ENCODE data around the gene PNRC2.

Gene PNRC2, protein sequence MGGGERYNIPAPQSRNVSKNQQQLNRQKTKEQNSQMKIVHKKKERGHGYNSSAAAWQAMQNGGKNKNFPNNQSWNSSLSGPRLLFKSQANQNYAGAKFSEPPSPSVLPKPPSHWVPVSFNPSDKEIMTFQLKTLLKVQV

DNA sequence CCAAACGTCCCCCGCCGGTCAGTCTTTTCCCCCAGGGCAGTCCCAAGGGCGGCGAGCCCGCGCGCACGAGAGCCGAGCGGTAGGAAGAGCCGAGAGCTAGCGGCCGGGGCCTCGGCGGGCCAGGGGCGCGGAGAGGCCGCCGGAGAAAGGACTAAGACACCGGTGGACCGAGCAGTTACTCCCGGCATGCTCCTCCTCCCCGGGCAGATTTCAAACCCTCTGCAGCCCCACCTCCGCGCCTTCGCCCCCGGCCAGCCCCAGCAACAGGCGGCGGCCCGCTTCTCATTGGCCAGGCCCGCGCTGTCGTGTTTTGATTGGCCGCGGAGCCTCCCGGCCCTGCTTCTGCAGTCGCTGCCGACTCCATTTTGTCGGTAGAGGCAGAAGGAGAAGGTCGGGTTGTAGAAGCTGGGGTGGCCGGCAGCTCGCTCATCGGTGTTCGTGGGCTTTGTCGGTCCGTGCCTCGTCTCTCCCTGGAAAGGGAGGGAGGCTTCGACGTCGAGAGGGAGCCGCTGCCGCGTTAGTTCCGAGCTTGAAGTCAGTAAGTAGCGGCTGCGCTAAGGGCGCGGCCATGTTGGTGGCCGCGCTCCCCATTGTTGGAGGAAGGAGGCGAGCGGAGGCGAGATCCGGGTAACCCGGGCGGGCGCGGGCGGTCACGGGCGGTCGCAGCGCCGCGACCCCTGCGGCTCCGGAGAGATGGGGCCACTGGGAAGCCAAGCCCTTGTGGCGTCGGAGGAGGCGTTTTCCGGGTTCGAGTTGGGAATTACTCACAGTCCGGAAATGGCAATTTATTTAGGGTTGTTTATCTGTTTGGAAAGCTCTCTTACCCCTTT, at the start of gene PNRC2:
Gene PNRC2 (plus strand): TSS at position 368 of the 830 bp plus-strand sequence. CDS start 1,630 bp downstream, outside the sequence.
- peak; percentile 97 for DNase-seq (ENCODE audit: low spot score)

DNA sequence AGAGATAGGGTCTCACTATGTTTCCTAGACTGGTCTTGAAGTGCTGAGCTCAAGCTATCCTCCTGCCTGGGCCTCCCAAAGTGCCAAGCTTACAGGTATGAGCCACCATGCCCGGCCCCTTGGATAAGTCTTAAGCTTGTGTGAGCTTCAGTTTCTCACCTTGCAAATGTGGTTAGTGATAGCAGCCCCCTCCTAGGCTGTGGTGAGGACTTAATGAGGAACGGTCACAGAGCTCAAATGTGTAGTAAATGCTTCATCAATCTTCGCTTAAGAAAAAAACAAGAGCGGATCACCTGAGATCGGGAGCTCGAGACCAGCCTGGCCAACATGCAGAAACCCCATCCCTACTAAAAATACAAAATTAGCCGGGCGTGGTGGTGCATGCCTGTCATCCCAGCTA, 49.5 kb upstream of the PNRC2 start:
- no peak for DNase-seq (ENCODE audit: low spot score)

DNA sequence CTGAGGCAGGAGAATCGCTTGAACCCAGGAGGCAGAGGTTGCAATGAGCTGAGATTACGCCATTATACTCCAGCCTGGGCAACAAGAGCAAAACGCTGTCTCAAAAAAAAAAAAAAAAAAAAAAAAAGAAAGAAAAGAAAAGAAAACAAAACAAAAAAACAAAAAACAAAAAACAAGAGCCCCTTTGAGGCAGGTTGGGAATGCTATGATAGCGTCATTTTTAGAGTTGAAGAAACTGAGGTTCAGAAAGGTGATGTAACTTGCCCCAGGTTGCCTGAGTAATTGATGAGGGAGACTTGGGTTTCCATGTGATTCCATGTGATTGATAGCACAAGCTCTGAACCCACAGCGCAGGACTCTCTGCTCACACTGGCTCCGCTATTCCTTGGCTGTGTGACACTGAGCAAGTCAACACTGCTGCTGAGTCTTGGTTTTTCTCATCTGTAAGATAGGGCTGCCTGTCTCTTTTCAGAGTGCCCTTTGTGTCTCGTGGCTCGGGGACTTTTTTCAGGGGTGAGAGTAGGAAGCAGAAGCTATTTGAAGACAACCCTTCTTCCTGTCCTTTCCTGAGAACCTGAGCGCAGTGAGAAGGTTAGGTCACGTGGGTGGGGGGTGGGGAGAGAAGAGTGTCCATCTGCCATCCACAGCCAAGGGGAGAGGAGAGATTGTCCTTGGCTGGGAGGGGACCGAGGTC, 48.9 kb upstream of the PNRC2 start:
- no peak for DNase-seq (ENCODE audit: low spot score)

DNA sequence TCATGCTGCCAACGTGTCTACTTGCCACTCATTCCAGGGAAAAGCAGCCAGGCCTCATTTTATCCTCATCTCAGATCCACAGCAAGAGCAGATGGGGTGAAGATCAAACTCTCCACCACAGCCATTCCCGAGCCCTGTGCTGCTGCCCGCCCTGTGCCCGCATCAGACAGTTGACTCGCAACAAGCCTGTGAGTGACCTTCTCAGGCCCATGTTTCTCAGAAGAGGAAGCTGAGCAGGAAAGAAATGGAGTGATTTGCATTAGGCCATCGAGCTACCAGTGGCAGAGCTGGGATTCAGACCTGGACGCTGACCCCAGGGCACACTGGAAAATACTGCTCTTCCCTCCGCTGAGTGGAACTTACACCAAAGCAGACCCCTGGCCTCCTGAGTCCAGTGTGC, 47.7 kb upstream of the PNRC2 start:
- no peak for DNase-seq (ENCODE audit: low spot score)

DNA sequence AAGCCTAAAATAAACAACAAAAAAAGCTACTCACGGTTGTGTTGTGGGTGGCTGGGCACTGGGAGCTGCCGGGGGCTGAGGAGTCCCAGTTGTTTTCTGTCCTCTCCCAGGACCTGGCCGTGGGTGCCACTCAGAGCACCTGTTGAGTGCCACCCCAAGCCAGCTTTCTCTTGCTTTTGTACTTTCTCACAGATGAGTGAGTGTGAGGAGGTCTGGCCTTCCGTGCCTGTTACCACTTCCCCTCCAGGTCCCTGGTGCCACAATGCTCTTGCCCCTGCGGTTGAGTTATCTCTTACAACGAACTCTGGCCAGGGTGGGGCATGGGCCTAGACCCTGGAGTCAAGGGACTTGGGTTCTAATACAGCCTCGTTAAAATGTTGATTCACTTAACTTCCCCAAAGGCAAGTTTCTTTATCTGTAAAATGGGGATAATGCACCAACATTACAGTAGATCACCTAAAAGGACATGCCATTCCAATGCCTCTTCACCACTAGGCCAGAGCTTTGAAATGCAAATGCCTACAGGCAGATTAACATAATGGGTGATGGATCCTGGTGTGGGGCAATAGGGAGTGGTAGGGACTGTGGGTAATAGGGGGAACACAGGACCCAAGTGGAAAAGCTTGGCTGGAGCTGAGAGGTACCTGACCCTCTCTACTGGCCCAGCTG, 46.3 kb upstream of the PNRC2 start, which contains the start of gene CNR2:
Gene CNR2 (minus strand): TSS at position 151 of the 669 bp plus-strand sequence. CDS start 37,745 bp downstream, outside the sequence.
- DNase-seq (ENCODE audit: low spot score) = no peak

DNA sequence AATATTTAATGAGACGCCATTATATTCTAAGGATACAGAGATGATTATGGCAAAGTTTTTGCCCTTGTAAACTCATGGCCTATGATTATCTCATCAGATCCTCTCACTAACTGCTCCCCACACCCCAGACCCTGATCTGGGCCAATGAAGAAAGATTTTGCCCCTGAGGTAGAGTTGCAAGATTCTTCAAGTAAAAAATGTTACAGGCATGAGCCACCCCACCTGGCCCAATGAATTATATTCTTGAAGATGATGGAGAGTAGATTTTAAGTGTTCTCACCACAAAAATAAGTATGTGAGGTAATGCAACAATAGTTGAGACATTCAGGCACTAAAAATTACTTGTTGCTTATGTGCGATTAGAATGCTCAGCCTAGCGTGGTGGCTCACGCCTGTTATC, 44.7 kb upstream of the PNRC2 start:
- no peak for DNase-seq (ENCODE audit: low spot score)

DNA sequence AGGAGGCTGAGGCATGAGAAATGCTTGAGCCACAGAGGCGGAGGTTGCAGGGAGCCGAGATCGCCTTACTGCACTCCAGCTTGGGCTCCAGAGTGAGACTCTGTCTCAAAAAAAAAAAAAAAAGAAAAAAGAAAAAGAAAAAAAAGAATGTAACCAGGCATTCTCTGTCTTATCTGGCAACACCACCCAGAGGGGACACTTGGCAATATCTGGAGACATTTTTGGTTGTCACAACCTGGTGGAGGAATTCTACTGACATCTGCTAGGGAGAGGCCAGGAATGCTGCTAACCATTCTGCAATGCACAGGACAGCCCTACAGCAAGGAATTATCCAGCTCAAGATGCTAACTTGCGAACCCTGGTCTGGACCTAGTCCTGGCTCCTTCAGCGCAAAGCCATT, 44.2 kb upstream of the PNRC2 start:
- DNase-seq (ENCODE audit: low spot score) = no peak

DNA sequence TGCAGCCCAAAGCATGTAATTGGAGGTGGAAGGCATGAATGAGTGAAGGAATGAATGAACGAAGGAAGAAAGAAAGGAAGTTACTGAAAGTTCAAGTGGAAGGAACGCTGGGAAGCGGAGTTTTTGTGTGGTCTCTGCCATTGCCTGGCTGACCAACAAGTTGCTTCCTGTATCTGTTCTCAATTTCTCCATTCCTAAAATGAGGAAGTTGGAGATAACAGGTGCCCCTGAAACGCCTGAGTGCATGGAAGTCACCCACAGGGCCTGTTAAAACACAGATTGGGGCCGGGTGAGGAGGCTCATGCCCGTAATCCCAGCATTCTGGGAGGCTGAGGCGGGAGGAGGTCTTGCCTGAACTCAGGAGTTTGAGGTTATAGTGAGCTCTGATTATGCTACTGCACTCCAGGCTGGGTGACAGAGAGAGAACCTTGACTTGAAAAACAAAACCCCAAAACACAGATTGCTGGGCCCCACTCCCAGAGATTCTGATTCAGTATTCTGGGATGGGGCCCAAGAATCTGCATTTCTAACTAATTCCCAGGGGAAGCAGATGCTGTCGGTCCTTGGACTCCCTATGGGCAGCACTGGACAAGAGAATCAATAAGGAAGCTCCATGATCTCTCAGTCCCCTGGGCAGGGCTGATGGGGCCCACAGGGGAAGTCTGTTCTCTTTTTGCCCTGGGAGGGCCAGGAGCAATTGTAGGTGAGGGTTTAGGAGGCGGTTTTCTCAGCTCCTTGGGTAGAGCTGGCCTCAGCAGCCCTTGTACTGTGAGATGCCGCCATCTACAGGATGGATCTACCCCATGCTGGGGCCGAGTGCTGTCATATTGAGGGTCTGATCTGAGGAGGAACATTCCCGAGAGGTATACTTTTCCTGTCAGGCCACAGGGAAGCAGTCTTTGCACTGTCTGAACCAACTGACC, 43.2 kb upstream of the PNRC2 start:
- DNase-seq (ENCODE audit: low spot score) = peak; percentile 86

DNA sequence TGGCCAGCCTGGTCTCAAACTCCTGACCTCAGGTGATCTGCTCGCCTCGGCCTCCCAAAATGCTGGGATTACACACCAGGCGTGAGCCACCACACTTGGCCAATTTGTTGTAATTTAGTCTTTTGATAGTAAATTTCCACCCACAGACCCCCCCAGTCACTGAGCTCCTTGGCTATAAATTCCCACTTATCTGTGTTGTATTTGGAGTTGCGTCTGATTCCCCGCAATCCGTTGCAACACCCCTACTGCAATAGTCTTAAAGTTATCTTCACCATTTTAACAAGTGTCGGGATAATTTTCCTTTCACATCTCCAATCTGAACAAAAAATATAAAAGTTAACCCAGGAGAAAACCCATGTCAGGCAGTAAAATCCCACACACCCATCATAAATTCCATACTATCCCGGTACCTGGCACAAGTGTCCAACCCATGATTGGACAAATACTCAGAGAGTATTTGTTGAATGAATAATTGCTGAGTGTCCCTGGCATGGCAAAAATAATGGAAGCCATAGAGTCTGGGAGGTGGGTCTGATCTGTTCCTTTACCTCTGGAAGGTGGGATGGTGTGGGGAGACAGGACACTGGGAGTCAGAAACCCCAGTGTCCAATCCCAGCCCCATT, 37.2 kb upstream of the PNRC2 start:
- no peak for DNase-seq (ENCODE audit: low spot score)

DNA sequence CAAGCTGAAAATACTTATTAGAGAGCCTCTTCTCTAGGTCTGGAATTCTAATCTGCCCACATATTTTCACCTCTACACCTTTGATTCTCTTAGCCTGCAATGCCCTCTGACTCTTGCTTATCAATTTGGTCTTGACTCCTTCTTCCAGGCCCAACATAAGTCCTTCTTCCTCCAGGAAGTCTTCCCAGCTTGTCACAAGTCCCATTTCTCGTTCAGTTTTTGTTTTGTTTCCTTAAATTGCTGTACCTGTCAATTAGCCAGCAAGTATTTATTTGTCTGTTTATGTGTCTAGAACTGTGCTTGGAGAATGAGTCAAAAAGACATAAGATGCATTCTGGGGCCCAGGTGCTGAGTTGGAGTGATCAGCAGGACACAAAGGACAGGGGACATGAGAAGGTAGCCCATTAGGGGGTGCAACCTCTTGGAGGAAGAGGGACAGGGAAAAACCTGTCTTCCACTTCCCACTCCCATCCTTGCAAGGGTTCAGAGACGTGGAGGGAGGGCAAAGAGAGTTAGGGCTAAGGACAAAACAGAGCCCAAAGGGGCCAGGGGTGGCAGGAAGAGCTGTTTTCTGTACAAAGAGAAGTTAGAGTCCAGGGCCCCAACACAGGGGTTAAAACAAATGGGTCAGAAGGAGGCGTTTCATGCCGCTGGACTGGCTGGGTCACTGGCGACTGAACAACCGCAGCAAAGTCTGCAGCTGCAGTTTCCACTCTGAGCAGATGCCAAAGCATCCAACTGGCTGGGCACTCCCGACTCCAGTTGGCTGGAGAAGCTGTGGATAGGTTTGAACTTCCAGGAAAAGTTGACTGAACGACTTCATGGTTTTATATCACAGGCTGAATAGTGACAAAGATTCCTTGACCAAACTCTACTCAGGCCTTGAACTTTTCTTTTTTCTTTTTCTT, 35.8 kb upstream of the PNRC2 start:
- DNase-seq (ENCODE audit: low spot score) = no peak

DNA sequence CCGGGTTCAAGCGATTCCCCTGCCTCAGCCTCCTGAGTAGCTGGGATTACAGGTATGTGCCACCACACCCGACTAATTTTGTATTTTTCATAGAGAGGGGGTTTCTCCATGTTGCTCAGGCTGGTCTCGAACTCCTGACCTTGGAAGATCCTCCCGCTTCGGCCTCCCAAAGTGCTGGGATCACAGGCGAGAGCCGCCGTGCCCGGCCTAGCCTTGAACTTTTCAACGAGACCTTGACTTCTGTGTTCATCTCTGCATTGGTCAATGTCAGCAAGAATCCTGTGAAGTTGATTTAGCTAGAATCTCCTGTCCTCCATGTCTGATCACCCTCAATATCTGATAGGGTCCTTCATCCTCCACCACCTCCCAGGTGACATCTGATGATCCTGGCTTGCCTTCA, 35.0 kb upstream of the PNRC2 start:
- DNase-seq (ENCODE audit: low spot score) = no peak

DNA sequence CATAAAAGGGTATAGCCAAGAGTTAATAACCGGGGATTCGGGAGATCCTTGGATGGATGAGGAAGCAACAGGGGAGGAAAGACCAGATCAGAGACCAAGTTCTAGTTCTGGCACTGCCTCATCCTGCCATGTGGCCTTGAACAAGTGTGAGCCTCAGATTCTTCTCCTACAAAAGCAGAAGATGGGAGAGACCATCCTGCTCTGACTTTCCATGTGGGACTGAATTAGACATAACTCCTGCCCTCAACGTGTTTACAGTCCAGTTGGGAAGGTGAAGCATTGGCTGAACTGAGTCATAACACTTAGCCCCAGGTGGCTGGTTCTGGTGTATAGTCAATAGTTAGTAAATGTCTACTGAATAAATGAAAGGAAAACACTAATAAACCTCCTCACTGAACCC, 34.3 kb upstream of the PNRC2 start:
- no peak for DNase-seq (ENCODE audit: low spot score)

DNA sequence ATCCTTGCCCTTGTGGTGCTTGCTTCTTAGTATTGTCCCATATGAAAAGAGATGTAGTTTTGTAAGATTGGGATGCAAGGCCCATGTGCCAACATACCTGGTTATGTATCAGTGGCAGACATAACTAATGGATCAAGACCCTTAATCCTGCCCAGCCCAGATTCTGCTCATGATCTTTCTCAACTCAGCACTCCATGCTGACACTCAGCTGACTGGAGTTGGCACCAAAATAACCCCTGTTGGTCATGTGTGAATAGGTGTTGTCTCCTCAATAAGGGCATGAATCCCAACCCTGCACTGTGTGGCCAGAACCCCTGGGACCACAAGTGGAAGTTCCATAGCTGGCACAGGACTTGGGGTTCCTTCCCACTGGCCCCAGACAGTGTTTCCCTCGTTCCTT, 32.5 kb upstream of the PNRC2 start:
- no peak for DNase-seq (ENCODE audit: low spot score)

DNA sequence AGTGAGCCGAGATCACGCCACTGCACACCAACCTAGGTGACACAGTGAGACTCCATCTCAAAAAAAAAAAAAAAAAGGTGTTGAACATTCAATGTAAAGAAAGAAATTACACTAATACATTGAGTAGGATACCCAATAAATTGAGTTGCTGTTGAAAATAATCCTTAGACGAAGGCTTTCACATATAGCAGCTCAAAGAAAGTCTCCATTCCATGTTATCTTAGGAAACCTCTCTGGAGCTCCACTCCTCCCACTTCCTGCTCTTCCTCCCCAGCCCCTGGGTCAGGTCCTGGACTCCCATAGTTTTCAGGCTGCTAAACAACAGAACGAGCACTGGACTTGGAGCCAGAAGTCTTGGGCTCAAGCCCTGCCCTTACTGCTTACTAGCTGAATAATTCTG, 30.8 kb upstream of the PNRC2 start:
- DNase-seq (ENCODE audit: low spot score) = no peak

DNA sequence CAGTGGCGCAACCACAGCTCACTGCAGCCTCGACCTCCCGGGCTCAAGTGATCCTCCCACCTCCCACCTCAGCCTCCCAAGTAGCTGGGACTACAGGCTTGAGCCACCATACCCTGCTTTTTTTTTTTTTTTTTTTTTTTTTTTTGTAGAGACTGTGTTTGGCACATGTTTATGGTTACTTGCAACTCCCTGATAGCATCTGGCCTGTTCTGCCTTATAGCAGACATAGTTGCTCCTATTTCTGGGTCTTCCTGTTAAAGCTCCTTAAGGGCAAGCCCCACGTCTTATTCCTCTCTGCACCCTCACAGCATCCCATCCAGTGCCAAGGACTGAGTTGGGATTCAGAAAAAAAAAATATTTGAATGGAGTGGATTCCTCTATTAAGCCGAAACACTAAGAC, 29.4 kb upstream of the PNRC2 start:
- DNase-seq (ENCODE audit: low spot score) = no peak

DNA sequence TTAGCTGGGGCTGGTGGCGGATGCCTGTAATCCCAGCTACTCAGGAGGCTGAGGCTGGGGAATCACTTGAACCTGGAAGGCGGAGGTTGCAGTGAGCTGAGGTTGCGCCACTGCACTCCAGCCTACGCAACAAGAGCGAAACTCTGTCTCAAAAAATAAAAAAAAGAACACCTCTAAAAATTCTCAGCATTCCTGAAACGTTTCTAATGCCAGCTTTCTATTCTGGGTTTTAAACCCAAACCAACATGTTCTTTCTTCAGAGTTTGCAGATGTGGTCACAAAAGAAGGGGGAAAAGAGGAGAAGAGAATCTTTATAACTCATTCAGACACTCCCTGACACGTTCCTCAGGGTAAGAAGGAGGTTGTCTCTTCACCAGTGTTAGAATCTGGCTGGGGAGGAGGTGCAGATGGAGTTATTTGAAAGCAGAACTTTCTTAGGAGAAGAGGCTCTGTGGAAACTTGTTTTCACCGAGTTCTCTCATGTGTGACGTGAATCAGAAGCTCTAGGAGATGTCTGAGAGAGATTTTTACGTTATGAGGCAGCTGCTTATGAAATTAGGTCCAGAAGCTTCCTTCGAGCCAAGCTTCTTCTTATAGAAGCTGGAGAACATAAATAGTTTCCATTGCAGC, 28.7 kb upstream of the PNRC2 start:
- no peak for DNase-seq (ENCODE audit: low spot score)

DNA sequence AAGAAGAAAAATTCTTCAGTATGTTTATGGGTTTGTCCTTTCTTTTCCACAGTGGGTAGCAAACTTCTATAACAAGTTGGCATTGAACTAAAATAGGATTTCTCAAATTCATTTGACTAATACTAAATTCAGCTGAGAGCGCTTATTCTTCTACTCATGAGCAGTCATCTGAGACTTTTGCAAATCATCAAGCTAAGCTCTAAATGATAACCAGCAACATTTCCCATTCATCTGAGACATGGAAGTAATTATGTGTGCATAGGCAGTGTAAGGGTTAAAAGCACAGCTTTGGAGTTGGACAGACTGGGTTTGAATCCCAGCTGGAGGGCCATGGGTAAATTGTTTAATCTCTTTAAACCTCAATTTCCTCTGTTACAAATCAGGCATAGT, 28.1 kb upstream of the PNRC2 start:
- DNase-seq (ENCODE audit: low spot score) = no peak

DNA sequence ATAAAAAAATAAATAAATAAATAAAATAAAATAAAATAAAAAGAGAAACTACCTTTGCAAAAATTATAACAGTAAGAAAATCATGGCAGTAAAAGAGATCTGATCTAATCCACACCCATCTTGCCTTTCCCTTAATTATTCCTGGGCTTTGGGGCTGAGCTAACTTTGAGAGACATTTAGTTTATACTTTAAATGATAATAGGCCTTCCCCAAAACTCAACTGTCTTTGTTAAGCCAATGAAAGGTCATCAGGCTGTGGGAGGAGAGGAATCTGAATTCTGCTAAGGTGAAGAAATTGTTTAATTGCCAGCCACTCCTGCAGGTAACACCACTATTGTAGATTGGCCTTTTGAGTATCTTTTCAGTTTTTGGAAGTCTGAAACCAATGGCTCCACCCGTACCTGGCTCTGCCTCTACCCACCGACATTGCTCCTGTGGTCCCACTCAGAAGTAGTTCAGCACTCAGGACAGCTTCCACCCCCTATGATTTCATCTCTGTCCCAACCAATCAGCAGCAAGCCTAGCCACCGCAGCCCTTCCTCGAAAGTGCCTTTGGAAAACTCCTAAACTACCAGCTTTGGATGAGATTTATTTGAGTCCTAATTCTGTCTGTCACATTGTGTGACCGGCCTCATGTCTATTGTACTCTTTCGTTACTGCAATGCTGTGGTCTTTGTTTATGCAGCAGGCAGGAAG, 23.0 kb upstream of the PNRC2 start:
- no peak for DNase-seq (ENCODE audit: low spot score)

DNA sequence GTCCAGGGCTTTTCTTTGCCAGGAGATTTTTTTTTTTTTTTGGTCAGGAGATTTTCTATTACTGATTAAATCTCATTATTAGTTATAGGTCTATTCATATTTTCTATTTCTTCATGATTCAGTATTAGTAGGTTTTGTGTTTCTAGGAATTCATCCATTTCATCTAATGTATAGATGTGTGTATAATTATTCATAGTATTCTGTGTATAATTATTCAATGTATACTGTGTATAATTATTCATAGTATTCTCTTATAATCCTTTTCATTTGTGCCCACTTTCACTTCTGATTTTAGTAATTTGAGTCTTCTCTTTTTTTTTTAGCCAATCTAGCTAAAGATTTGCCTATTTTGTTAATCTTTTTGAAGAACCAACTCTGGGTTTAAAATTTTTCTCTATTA, 12.3 kb upstream of the PNRC2 start:
- DNase-seq (ENCODE audit: low spot score) = no peak

Measured in D341Med (cell line).